OCI-LY3 (cell line): ENCODE data around the gene ANKRD18A.

Source experiments
- H2AFZ ChIP-seq: fragments of 200-600, 300-600 bp; shearing (Covaris generic); 2 replicates; pipeline ENCODE4 v1.6.0; 2014; ENCODE audit warnings: antibody characterized with exemption, low read depth, low read length
- H3K27ac ChIP-seq: fragments of 200-600, 300-600 bp; sonication (generic); 2 replicates; pipeline ENCODE4 v1.5.1; 2014; ENCODE audit warnings: mild to moderate bottlenecking, low read length, moderate library complexity, mixed read lengths
- H3K27me3 ChIP-seq: fragments of 200-600, 300-600 bp; sonication (generic); 2 replicates; pipeline ENCODE4 v1.6.1; 2014; ENCODE audit warnings: low read depth, low read length, mixed read lengths
- H3K36me3 ChIP-seq: fragments of 200-600, 300-600 bp; sonication (generic); replicated peaks from 2 replicates; pipeline ENCODE3; 2014; ENCODE audit warnings: low read depth, low read length, mixed read lengths
- H3K4me1 ChIP-seq: fragments of 300-600, 200-600 bp; sonication (generic); 2 replicates; pipeline ENCODE4 v1.6.1; 2014; ENCODE audit warnings: low read length, mixed read lengths
- H3K4me2 ChIP-seq: fragments of 200-600, 300-600 bp; sonication (generic); 2 replicates; pipeline ENCODE4 v1.6.1; 2014; ENCODE audit warnings: low read length, mixed read lengths
- H3K4me3 ChIP-seq: fragments of 300-600, 200-600 bp; sonication (generic); 2 replicates; pipeline ENCODE4 v1.5.1; 2014; ENCODE audit warnings: antibody characterized with exemption, mild to moderate bottlenecking, low read length, moderate library complexity
- H3K79me2 ChIP-seq: fragments of 300-600, 200-600 bp; shearing (Covaris generic); 2 replicates; pipeline ENCODE4 v1.6.1; 2014; ENCODE audit warnings: mild to moderate bottlenecking, low read length, mixed read lengths
- H3K9ac ChIP-seq: fragments of 300-600, 200-600 bp; shearing (Covaris generic); 2 replicates; pipeline ENCODE4 v1.6.0; 2014; ENCODE audit warnings: mild to moderate bottlenecking, low read length, moderate library complexity
- H3K9me3 ChIP-seq: fragments of 200-600, 300-600 bp; shearing (Covaris generic); 2 replicates; pipeline ENCODE4 v1.6.1; 2014; ENCODE audit warnings: low read length, mixed read lengths; ENCODE audit not compliant: insufficient read depth
- H4K20me1 ChIP-seq: fragments of 200-600, 300-600 bp; sonication (generic); 2 replicates; pipeline ENCODE4 v1.6.1; 2016; ENCODE audit warnings: low read length, mixed read lengths; ENCODE audit not compliant: insufficient read depth
- CTCF ChIP-seq: fragments of 200-600, 300-600 bp; sonication (generic); IDR thresholded peaks from 2 replicates; pipeline ENCODE4 v1.5.1; 2014; ENCODE audit warnings: antibody characterized with exemption, low read length, low read depth
- EZH2phosphoT487 ChIP-seq: fragments of 200-600 bp; shearing (Covaris generic); IDR thresholded peaks from 2 replicates; pipeline ENCODE4 v1.6.1; 2018; ENCODE audit warnings: antibody characterized with exemption, mixed run types, low read depth

Gene ANKRD18A

GRCh38 chr9:38643815-38644173 is 23.4 kb upstream of the ANKRD18A start:
- no peaks in the 10 kb centered on the region for H3K4me1 ChIP-seq
- H3K9me3 ChIP-seq: no peaks in the 10 kb centered on the region
- H3K27me3 ChIP-seq: no peaks in the 10 kb centered on the region
- H3K4me3 ChIP-seq: no peak overlapping the region
- no peaks in the 10 kb centered on the region for H3K79me2 ChIP-seq
- H2AFZ ChIP-seq: no peak overlapping the region
- no peak overlapping the region for H3K9ac ChIP-seq
- no peak overlapping the region for H3K4me2 ChIP-seq
- no peaks in the 10 kb centered on the region for H4K20me1 ChIP-seq
- TF ChIP-seq EZH2phosphoT487: no peak
- no peak for TF ChIP-seq CTCF
- no peaks in the 10 kb centered on the region for H3K36me3 ChIP-seq
- no peak overlapping the region for H3K27ac ChIP-seq

- no peak overlapping the region for H3K27ac ChIP-seq
- no peak for TF ChIP-seq CTCF
- no peak for TF ChIP-seq EZH2phosphoT487
- no peaks in the 10 kb centered on the region for H3K36me3 ChIP-seq
- no peak overlapping the region for H2AFZ ChIP-seq
- no peaks in the 10 kb centered on the region for H3K4me1 ChIP-seq
- no peaks in the 10 kb centered on the region for H3K27me3 ChIP-seq
- H3K4me3 ChIP-seq: no peak overlapping the region
- H3K79me2 ChIP-seq: no peaks in the 10 kb centered on the region
- H3K4me2 ChIP-seq: no peak overlapping the region
- no peaks in the 10 kb centered on the region for H4K20me1 ChIP-seq
- H3K9ac ChIP-seq: no peak overlapping the region
- no peaks in the 10 kb centered on the region for H3K9me3 ChIP-seq
Observed at GRCh38 chr9:38642951-38643814, 22.8 kb upstream of the ANKRD18A start.

- Histone ChIP-seq H3K79me2 (no peaks in the 10 kb centered on the region), H2AFZ (no peak overlapping the region), H3K9me3 (no peaks in the 10 kb centered on the region), H3K27me3 (no peaks in the 10 kb centered on the region), H3K36me3 (no peaks in the 10 kb centered on the region), H3K27ac (no peak overlapping the region), H3K4me2 (no peak overlapping the region), H3K4me1 (no peaks in the 10 kb centered on the region), H3K9ac (no peak overlapping the region), H4K20me1 (no peaks in the 10 kb centered on the region), H3K4me3 (no peak overlapping the region)
- TF ChIP-seq CTCF (peak; percentile 35), EZH2phosphoT487 (no peak)
Observed at GRCh38 chr9:38641985-38642864, 21.8 kb upstream of the ANKRD18A start.

- H4K20me1 ChIP-seq: no peaks in the 10 kb centered on the region
- no peaks in the 10 kb centered on the region for H3K9me3 ChIP-seq
- no peak overlapping the region for H3K27ac ChIP-seq
- TF ChIP-seq EZH2phosphoT487: no peak
- no peak for TF ChIP-seq CTCF
- H3K79me2 ChIP-seq: no peaks in the 10 kb centered on the region
- H2AFZ ChIP-seq: no peak overlapping the region
- no peak overlapping the region for H3K4me3 ChIP-seq
- no peaks in the 10 kb centered on the region for H3K36me3 ChIP-seq
- H3K4me2 ChIP-seq: no peak overlapping the region
- no peak overlapping the region for H3K9ac ChIP-seq
- no peaks in the 10 kb centered on the region for H3K4me1 ChIP-seq
- no peaks in the 10 kb centered on the region for H3K27me3 ChIP-seq
Observed at GRCh38 chr9:38641142-38641541, 20.7 kb upstream of the ANKRD18A start.
